Measurements from ENCODE around the gene BABAM2. TPM values are rescaled to one million over a fixed set of nuclear protein-coding genes. Genes with fewer than 3 reads are reported as not detected.

Gene BABAM2
- total and polyA plus RNA-seq, 2 of the 4 experiments (the other 2 are of a cell fraction): 20.9 to 23.1 TPM

- H3K4ac ChIP-seq (ENCODE audit: low read depth, low read length): no peak overlapping the region
- H3K14ac ChIP-seq (replicated peaks; ENCODE audit: low read depth, low read length): no peak overlapping the region
- no peak overlapping the region for H2AFZ ChIP-seq (replicated peaks; ENCODE audit: low read length, poor library complexity)
- no peaks in the 10 kb centered on the region; the same call in 1 of the 2 replicates for H3K4me1 ChIP-seq (ENCODE audit: control insufficient read depth, insufficient read depth, low read length)
- H3K4me3 ChIP-seq (ENCODE audit: insufficient read depth, low read depth, low read length): no peak overlapping the region
- WGBS, 2 experiments (ENCODE audit: extremely low coverage in 2 of 2, insufficient read length in 1 of 2): no CpG with 5 or more reads among the region's 3 CpGs
- H3K9me1 ChIP-seq (ENCODE audit: insufficient read depth, low read length): no peaks in the 10 kb centered on the region
- H3K4me2 ChIP-seq (ENCODE audit: low read depth, low read length): no peak overlapping the region
- intact Hi-C loops (cut with micrococcal nuclease): no loop called here
- H3K27me3 ChIP-seq (ENCODE audit: control insufficient read depth, insufficient read depth, low read length): no peaks in the 10 kb centered on the region
- POLR2A ChIA-PET (ENCODE audit: unreplicated experiment): no interaction called here
- H3K9me3 ChIP-seq (ENCODE audit: control insufficient read depth, insufficient read depth, low read length): no peaks in the 10 kb centered on the region
- ATAC-seq (ENCODE audit: low read depth) (no peak), DNase-seq (no peak)
- TF ChIP-seq CTCF (conservative IDR thresholded peaks at IDR 0.05; ENCODE audit: low read depth, low read length) (no peak), CHD1 (IDR thresholded peaks at IDR 0.05; ENCODE audit: low read depth, low read length) (no peak)
- TF ChIP-seq, protein P1, sequence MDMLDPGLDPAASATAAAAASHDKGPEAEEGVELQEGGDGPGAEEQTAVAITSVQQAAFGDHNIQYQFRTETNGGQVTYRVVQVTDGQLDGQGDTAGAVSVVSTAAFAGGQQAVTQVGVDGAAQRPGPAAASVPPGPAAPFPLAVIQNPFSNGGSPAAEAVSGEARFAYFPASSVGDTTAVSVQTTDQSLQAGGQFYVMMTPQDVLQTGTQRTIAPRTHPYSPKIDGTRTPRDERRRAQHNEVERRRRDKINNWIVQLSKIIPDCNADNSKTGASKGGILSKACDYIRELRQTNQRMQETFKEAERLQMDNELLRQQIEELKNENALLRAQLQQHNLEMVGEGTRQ (IDR thresholded peaks at IDR 0.05; ENCODE audit: low read depth, low read length): no peak
- H4K20me1 ChIP-seq (ENCODE audit: insufficient read depth, low read length): no peaks in the 10 kb centered on the region
- H2BK15ac ChIP-seq (ENCODE audit: low read depth, low read length): no peak overlapping the region
- no peak overlapping the region for H2BK5ac ChIP-seq (ENCODE audit: low read depth, low read length, poor library complexity, severe bottlenecking)
- H2BK120ac ChIP-seq (ENCODE audit: low read depth, low read length): no peak overlapping the region
- H2AK5ac ChIP-seq (ENCODE audit: low read depth, low read length): no peak overlapping the region
- dilution Hi-C loops (cut with HindIII; ENCODE audit: low sequenced_read_pairs, unreplicated experiment): no loop called here
- no peak overlapping the region for H3K9ac ChIP-seq (ENCODE audit: low read depth, low read length)
- H3K79me1 ChIP-seq (ENCODE audit: low read depth in 1 of 2, low read length in 2 of 2): no peaks in the 10 kb centered on the region
- in situ Hi-C loops (cut with MboI; ENCODE audit: low sequenced_read_pairs): no loop called here
- no peak overlapping the region for H2AK9ac ChIP-seq (replicated peaks; ENCODE audit: low read depth, low read length, poor library complexity)
- H2BK20ac ChIP-seq (ENCODE audit: low read depth, low read length): no peak overlapping the region
- BruUV-seq (replicated peaks): no TSS peak
- H3K18ac ChIP-seq (ENCODE audit: low read depth, low read length): no peak overlapping the region
- no peak overlapping the region for H4K8ac ChIP-seq (ENCODE audit: low read depth in 2 of 2, low read length in 2 of 2)
- H4K5ac ChIP-seq (ENCODE audit: low read depth, low read length): no peak overlapping the region
- H3K56ac ChIP-seq (ENCODE audit: extremely low read depth, insufficient read depth, low read length): no peak overlapping the region
- H3K36me3 ChIP-seq (ENCODE audit: control insufficient read depth, insufficient read depth, low read length): no peaks in the 10 kb centered on the region
- no peak overlapping the region for H4K91ac ChIP-seq (ENCODE audit: insufficient read depth, low read depth, low read length)
- H3K23ac ChIP-seq (ENCODE audit: low read depth, low read length): no peak overlapping the region
- CTCF ChIA-PET: interaction anchor here (0.6 kb wide), 1 partner anchor 241 kb away, joined by 6 read pairs; no protein-coding TSS in a partner anchor
- H3K27ac ChIP-seq (ENCODE audit: insufficient read depth, low read length): no peak overlapping the region
Observed at GRCh38 chr2:28035163-28035690, 144.7 kb downstream of the BABAM2 start.
